C4-2B (cell line): Measurements from ENCODE around the gene KNOP1.
A peak's percentile ranks its signal among the peaks of the same experiment; 100 is the strongest.

Source experiments
- H3K27ac ChIP-seq: fragments of 450-650 bp; 2 replicates; pipeline ENCODE4 v1.5.1; 2017
- CTCF ChIP-seq: fragments of 450-650 bp; conservative IDR thresholded peaks from 2 replicates; pipeline ENCODE4 v1.5.1; 2017; ENCODE audit warnings: mild to moderate bottlenecking
- ZFX ChIP-seq: fragments of 450-650 bp; IDR thresholded peaks from 2 replicates; pipeline ENCODE4 v1.6.1; 2017

Gene KNOP1

GRCh38 chr16:19737306-19738038 is 19.4 kb upstream of the KNOP1 start:
- no peak overlapping the region for H3K27ac ChIP-seq
- TF ChIP-seq CTCF (no peak), ZFX (no peak)

GRCh38 chr16:19735074-19735867 is 17.2 kb upstream of the KNOP1 start:
- no peak overlapping the region for H3K27ac ChIP-seq
- TF ChIP-seq ZFX, result no peak
- no peak for TF ChIP-seq CTCF

GRCh38 chr16:19733551-19733950 is 15.5 kb upstream of the KNOP1 start:
- no peak overlapping the region for H3K27ac ChIP-seq
- TF ChIP-seq ZFX (no peak), CTCF (no peak)

GRCh38 chr16:19728636-19728965 is 10.6 kb upstream of the KNOP1 start:
- TF ChIP-seq CTCF (no peak), ZFX (no peak)
- no peak overlapping the region for H3K27ac ChIP-seq

- no peak for TF ChIP-seq CTCF
- no peak for TF ChIP-seq ZFX
- H3K27ac ChIP-seq, result no peak overlapping the region
Measured at GRCh38 chr16:19722981-19723380, 5.0 kb upstream of the KNOP1 start.

- no peak for TF ChIP-seq ZFX
- TF ChIP-seq CTCF, result no peak
- H3K27ac ChIP-seq, result no peak overlapping the region
Measured at GRCh38 chr16:19722269-19722952, 4.4 kb upstream of the KNOP1 start.

GRCh38 chr16:19718624-19718965 is 568 bp upstream of the KNOP1 start:
- TF ChIP-seq CTCF, result no peak
- TF ChIP-seq ZFX, result no peak
- H3K27ac ChIP-seq, result peak overlapping the region; percentile 85
